Measurements from ENCODE around the gene INPP4B.
A peak's percentile ranks its signal among the peaks of the same experiment; 100 is the strongest.

Gene INPP4B

GRCh38 chr4:142567620-142568451, 278.3 kb downstream of the INPP4B start:
- no peak for DNase-seq

GRCh38 chr4:142567199-142567598, 278.9 kb downstream of the INPP4B start:
- DNase-seq, result no peak

DNA sequence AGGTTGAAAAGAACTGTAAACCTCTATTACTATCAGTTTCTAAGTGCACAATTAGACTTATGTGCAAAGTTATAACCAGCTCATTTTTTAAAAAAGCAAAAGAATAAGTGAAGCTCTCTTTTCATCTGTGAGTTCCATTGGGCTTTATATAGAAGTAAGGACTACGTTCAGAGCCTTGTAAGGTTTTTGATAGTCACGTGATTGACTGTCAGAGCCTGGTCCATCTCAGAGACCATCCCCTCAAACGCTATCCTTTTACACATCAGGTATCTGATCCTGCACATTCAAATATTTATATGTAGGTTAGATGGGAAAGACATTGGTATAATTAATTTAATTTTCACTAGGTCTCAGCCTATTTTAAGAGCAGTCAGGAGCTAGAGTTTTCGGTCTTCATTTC, 279.3 kb downstream of the INPP4B start:
- DNase-seq, result no peak

DNA sequence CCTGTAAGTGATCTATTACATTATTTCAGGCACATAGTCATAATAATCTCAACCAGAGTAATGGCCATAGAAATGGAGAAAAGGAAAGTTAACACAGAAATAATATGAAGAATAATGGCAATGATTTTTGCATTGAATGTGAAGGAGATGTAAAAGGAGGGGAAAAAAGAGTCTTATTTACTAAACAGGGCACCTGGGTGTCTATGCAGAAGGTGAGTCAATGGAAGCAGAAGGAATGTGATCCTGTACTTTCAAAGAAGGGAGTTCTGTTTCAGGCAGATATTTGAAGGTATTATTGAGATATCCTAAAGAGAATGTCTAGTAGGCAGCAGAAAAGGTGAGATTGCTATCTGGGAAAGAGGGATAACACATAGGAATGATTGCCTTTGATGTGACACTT, 279.9 kb downstream of the INPP4B start:
- DNase-seq, result no peak

- DNase-seq, result no peak
These were observed 280.3 kb downstream of the INPP4B start for GRCh38 chr4:142565771-142566170.

- DNase-seq, result no peak
These were observed 282.3 kb downstream of the INPP4B start for GRCh38 chr4:142563682-142564291.

DNA sequence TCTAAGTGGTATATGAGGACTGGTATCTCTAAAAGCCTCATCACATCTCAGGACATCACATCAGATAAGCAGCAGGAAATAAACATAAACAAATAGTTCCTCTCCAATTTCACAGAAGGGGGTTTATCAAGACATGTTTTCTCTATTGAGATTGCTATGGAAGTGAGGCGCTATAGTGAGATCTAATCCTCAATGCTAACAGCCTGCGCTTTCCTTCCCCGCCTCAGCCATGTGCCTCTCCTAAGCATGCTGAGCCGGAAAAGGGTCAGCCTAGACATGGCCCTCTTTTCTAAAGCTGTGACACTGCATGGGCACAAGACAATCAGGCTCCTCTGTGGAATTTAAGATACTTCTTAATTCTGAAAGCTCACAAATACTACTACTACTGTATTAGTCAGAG, 286.1 kb downstream of the INPP4B start:
- no peak for DNase-seq

DNA sequence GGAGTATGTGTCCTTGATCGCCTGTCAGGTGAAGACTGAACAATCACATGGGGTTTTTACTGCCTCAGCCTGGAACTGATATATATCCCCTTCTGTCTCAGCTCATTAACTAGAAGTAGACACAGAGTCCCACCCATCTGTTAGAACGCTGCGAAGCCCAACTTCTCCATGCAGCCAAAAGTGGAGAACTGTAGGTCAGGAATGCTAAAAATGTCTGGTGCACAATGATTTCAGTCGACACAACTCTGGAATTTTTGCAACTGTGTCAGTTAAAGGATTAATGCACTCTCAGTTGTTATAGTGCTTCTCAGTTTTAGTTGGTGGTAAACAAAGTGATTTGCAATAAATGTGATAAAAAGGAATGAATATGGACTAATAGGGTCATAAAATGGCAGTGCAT, 287.2 kb downstream of the INPP4B start:
- DNase-seq, result no peak

DNA sequence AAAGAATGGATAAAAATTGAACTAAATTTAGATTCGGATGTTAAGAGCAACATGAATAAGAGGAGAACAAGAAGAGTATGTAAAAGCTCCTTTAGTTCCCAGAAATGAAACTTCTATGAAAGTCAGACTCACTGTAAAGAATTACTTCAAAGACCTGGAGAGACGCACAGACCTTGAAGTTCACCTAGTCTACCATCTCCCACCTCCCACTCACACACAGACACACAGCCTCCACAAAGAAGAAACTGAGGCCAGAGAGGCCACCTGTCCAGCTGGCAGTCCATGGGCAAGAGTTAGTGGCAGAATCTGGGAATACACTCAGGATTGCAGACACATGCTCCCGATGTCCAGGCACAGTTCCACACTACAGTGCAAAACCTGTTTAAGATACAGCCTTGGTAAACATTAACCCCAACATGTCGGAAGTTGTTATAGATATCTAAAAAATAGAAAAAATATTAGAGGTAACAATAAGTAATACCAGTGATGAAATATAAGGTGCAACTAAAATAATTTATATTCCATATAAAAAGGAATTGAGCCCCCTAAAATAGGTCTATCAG, 288.8 kb downstream of the INPP4B start:
- no peak for DNase-seq

DNA sequence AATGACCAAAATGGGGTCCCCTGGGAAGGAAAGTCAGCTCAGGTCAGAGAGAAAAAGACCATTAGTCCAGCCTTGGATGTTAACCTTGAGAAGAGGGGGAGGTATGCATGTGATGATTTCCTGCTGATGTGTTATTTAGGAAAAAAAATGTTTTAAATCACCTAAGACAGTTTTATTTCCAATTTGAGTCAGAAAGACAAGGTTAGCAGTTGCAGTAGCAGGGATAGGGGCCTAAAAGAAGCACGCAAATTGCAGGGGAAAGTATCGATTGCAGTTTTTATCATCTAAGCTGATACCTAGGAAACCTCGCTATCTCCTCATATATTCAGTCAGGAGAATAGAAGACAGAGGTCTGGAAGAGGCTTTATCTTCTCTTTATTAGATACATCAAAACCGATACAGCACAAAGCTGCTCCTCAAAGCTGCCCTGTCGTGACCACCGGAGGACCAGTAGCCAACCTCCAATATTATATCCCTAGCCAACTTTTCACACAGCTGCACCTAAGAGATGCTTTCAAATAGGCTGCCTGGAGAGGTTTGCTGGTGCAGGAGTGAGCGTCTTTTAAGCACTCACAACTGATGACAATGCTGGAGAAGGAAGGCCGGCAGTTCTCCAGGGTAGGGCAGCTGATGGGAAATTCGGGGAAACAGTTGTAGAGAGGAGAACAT, 289.4 kb downstream of the INPP4B start:
- no peak for DNase-seq

DNA sequence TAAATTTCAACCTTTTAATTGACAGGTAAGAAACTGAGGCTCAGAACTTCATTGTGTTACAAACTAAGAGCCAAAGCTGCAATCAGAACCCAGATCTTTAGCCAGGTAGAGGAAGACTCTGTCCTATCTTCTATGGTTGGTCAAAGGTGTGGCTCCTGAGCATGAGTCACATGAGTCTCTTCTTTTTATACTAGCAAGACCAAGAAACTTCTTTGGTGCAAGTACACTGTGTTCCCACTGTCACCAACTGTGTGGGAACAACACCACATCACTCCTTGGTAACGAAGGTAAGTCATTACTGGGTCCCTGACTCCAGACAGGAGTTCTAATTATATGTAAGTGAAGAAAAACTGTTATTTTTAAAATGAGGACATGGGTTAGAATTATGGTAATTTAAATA, 290.1 kb downstream of the INPP4B start:
- no peak for DNase-seq

GRCh38 chr4:142554412-142554811, 291.7 kb downstream of the INPP4B start:
- no peak for DNase-seq

DNA sequence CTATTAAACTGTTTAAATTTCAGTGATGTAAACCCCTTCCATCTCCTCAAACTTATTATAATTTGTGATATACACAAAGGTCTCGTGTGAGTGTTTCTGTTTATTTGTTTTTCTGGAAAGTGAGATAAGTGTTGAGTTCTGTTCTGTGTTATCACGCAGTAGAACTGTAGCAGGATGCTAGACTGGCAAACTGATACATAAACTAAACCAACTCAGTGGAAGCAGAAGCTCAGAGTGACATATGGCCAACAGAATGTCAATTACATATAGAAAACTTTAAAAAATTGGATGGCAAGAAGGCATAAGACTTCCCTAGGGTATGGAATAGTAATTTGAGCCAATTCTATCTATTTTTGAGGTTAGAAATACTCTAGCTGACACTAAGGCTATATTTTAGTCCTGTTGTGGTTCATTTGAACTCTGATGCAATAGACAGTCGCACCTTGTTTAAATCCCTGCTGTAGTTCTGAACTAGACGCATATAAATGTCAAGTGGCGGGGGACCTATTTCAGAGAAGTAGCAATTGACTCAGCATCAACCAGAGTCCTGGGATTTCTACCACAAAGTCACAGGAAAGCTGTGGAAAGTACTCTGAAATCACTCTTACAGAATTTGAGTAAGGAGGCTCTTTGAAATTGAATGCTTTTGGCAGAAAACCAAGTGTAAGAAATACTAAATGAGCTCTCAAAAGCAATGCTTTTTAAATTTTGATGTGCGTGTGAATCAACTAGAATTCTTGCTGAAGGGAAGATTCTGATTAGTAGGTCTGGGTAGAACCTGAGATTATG, 294.4 kb downstream of the INPP4B start:
- DNase-seq, result no peak

DNA sequence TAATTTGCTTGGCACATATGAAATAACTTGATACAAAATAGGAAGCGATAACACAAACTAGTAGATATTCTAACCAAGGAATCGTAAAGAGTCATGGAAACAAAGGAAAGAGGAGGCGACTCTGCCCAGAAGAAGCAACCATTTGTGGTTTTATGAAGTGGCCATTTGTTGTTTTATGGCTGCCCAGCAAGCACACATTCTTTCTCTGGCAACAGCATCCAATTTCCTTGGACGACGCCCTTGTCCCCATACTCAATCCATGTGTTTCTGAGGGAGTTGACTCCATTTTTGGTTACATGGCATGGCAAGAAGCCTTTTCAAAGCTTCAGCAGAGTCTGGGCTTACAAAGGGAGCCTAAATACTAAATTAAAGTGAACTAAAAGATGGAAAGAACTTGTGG, 295.1 kb downstream of the INPP4B start:
- no peak for DNase-seq

GRCh38 chr4:142549726-142550463, 296.2 kb downstream of the INPP4B start:
- peak; percentile 20 to 80 for DNase-seq

GRCh38 chr4:142549248-142549647, 296.9 kb downstream of the INPP4B start:
- DNase-seq, result no peak

DNA sequence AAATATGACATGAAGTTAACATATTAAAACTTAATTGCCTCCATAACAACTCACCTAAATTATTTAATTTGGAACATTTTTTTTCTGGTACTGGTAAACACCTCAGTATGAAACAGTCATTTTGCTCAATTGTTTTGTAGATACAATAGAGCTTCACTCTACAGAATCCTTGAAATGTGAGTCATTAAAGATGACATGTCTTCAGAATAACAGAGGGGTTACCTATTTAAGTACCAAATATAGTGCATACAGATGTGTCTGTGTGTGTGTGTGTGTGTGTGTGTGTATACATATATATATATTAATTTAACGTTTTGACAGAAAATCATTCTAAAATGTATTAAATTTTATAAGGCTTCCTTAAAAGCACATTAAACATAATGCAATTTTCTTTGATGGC, 297.6 kb downstream of the INPP4B start:
- DNase-seq, result no peak

GRCh38 chr4:142547974-142548373, 298.1 kb downstream of the INPP4B start:
- DNase-seq, result no peak

- no peak for DNase-seq
These were observed 301.5 kb downstream of the INPP4B start for GRCh38 chr4:142544594-142544993.

GRCh38 chr4:142544039-142544438, 302.1 kb downstream of the INPP4B start:
- DNase-seq, result no peak

DNA sequence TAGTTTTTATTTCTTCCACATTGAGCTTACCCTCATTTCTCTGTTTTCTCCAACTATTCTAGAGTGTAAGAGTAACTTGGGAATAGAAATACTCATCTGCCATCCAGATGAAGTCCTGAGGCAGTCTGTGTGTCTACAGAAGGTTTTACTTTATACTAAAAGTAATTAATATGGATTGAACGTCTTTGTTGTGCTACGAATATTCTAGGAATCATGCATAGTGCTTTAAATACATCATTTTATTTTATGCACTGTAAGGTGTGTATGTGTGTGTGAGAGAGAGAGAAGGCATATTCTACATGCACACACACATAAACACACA, 305.7 kb downstream of the INPP4B start:
- no peak for DNase-seq

DNA sequence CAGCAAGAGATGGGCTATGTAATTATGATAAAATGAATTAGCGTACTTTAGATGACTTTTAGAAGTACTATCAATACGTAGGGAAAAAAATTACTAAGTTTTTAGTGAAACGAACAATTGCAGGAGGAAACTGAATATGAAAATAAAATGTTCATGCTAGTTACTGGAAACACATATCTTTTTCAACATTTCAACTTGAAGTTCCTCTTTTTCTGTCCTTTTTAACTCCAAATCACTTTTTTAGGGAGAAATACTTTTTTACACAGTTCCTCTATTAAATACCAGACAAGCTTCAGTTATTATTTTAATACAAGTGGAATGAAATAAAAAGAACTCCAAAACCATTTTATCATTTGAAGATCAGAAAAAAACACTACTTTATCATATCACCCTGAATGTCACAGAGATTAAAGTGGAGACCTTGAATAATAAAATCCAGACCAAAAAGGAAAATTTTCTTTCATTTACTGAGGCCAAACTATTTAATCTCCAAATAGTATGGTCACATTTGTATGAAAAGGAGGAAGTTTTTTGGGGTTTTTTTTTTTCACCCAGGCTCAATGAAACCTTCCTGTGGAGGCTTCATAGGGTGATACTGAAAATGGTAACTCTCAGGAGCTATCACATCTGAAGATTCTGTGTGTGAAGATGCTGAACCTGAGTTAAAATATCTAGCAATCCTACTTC, 306.2 kb downstream of the INPP4B start:
- no peak for DNase-seq
